ENCODE measurements around the gene HIVEP3. TPM values are rescaled to one million over a fixed set of nuclear protein-coding genes. Genes with fewer than 3 reads are reported as not detected.

The HIVEP3 gene
- total and polyA plus RNA-seq, 2 of the 13 experiments (the other 11 are each of a cell fraction or from before 2014, with no cell fraction given), result 0.05 TPM; not detected in 1

- TF ChIP-seq YEATS4 (CRISPR knock-in tag; IDR thresholded peaks at IDR 0.05; ENCODE audit: borderline replicate concordance) (no peak), HDAC2 (CRISPR knock-in tag; IDR thresholded peaks at IDR 0.05) (no peak), MBNL3 (CRISPR knock-in tag; conservative IDR thresholded peaks at IDR 0.05) (no peak), FLYWCH1 (CRISPR knock-in tag; IDR thresholded peaks at IDR 0.05) (no peak), ZNF10 (CRISPR knock-in tag; IDR thresholded peaks at IDR 0.05; ENCODE audit: borderline replicate concordance, low read depth) (no peak), SMARCE1 (IDR thresholded peaks at IDR 0.05; ENCODE audit: borderline replicate concordance) (no peak), ESRRA (CRISPR knock-in tag; IDR thresholded peaks at IDR 0.05; ENCODE audit: low read depth) (no peak)
Observed at GRCh38 chr1:41464885-41465284, 453.8 kb downstream of the HIVEP3 start (continued).

- Histone ChIP-seq H3K4me1 (ENCODE audit: insufficient read depth, low read length) (peaks cover 14% of the 10 kb centered on the region), H3K4me2 (ENCODE audit: low read depth, low read length) (no peak overlapping the region), H3K27ac (ENCODE audit: extremely low read length, insufficient read depth, low read length) (no peak overlapping the region), H3K27me3 (ENCODE audit: control insufficient read depth in 1 of 2, insufficient read depth in 2 of 2, low read length in 2 of 2) (peaks cover 1 to 7% of the 10 kb centered on the region in 2 experiments; a peak in 2 of 5 replicates), H3K9me3 (ENCODE audit: low read length) (no peaks in the 10 kb centered on the region), H3K9ac (ENCODE audit: insufficient read depth, low read depth, low read length) (no peak overlapping the region), H4K20me1 (ENCODE audit: insufficient read depth, low read length) (no peaks in the 10 kb centered on the region), H3K79me2 (ENCODE audit: insufficient read depth, low read length) (no peaks in the 10 kb centered on the region), H3K4me3 (replicated peaks in 1 of 3; ENCODE audit: insufficient read depth in 1 of 3, low read depth in 2 of 3, low read length in 3 of 3) (no peak overlapping the region), H3K36me3 (replicated peaks in 1 of 2; ENCODE audit: control insufficient read depth in 1 of 2, insufficient read depth in 2 of 2, low read length in 2 of 2) (no peaks in the 10 kb centered on the region), H2AFZ (ENCODE audit: low read length) (no peak overlapping the region)
- POLR2A ChIA-PET, result no interaction called here
- BruUV-seq (replicated peaks), result no TSS peak
- FAIRE-seq, result no peak
- ATAC-seq, result no peak
- CTCF ChIA-PET (ENCODE audit: low intra/inter-chr PET ratio, low total read pairs), result no interaction called here
- in situ Hi-C loops (cut with HindIII; ENCODE audit: extremely low pct_ligation_motif_present, low pct_unique_long_range_greater_than_20kb) (no loop called here), intact Hi-C loops (cut with micrococcal nuclease; ENCODE audit: unreplicated experiment) (no loop called here)
- WGBS (ENCODE audit: low lambda C conversion rate), result no CpG with 5 or more reads among the region's 2 CpGs
- DNase-seq (ENCODE audit: low spot score), result no peak
- TF ChIP-seq ZNF605 (CRISPR knock-in tag; IDR thresholded peaks at IDR 0.05) (no peak), SMAD9 (CRISPR knock-in tag; IDR thresholded peaks at IDR 0.05) (no peak), ZSCAN9 (CRISPR knock-in tag; IDR thresholded peaks at IDR 0.05; ENCODE audit: borderline replicate concordance) (no peak)
Observed at GRCh38 chr1:41463516-41463915, 455.2 kb downstream of the HIVEP3 start.

Data from HepG2 (cell line).